ENCODE measurements around the gene PIP5K1B. TPM values are rescaled to one million over a fixed set of nuclear protein-coding genes. Genes with fewer than 3 reads are reported as not detected.

The PIP5K1B gene
- total and polyA plus RNA-seq, 2 experiments from 2014 or later = 1.3 to 2.8 TPM

- TF ChIP-seq ZNF462 (CRISPR knock-in tag; IDR thresholded peaks at IDR 0.05) = no peak
- no peak for TF ChIP-seq CREB1 (CRISPR knock-in tag; IDR thresholded peaks at IDR 0.05; ENCODE audit: low read depth)
Measured at GRCh38 chr9:69012696-69013381, 307.8 kb downstream of the PIP5K1B start (continued).

- no peak overlapping the region for H3K4me3 Mint-ChIP-seq
- Histone ChIP-seq H3K4me2 (no peak overlapping the region), H3K27me3 (ENCODE audit: insufficient read depth) (no peaks in the 10 kb centered on the region), H3K79me2 (replicated peaks; ENCODE audit: insufficient read depth) (no peaks in the 10 kb centered on the region), H4K20me1 (replicated peaks; ENCODE audit: insufficient read depth) (no peaks in the 10 kb centered on the region), H2AFZ (no peak overlapping the region), H3K9me2 (ENCODE audit: insufficient read depth) (no peaks in the 10 kb centered on the region), H3K4me3 (no peak overlapping the region), H3K27ac (ENCODE audit: low read depth) (no peak overlapping the region), H3K4me1 (ENCODE audit: insufficient read depth) (peaks cover 10% of the 10 kb centered on the region), H3K36me3 (ENCODE audit: insufficient read depth) (no peaks in the 10 kb centered on the region), H3F3A (replicated peaks; ENCODE audit: low read depth) (no peaks in the 10 kb centered on the region; the same call in 1 of the 2 replicates)
- no peak overlapping the region for H3K27ac Mint-ChIP-seq
- ATAC-seq (no peak), DNase-seq (ENCODE audit: low spot score) (no peak)
- 0 out of 3 replicates have a peak, but pooled peaks cover 4% of the 10 kb centered on the region for H3K36me3 Mint-ChIP-seq (ENCODE audit: low read depth)
- peaks cover 3% of the 10 kb centered on the region for H3K27me3 Mint-ChIP-seq (ENCODE audit: insufficient read depth, low read depth, poor library complexity)
- H3K4me1 Mint-ChIP-seq = peaks cover 27% of the 10 kb centered on the region
- H3K9me3 Mint-ChIP-seq = no peaks in the 10 kb centered on the region; the same call in 2 of the 3 replicates
- TF ChIP-seq EZH2 (IDR thresholded peaks at IDR 0.05; ENCODE audit: low read depth, unreplicated experiment) (no peak), CTCF (conservative IDR thresholded peaks at IDR 0.05; ENCODE audit: low read depth in 2 of 2) (no peak), EZH2phosphoT487 (IDR thresholded peaks at IDR 0.05; ENCODE audit: unreplicated experiment) (no peak), ZNF331 (CRISPR knock-in tag; IDR thresholded peaks at IDR 0.05; ENCODE audit: low read depth) (no peak), ETS1 (IDR thresholded peaks at IDR 0.05) (no peak), POLR2AphosphoS5 (IDR thresholded peaks at IDR 0.05; ENCODE audit: low read depth) (no peak)
Measured at GRCh38 chr9:69013382-69013727, 308.3 kb downstream of the PIP5K1B start.

Data from GM23338 (cell line).